ENCODE results near the gene ZMIZ1.
A peak's percentile ranks its signal among the peaks of the same experiment; 100 is the strongest.

Gene ZMIZ1

GRCh38 chr10:79135790-79136189, 67.0 kb downstream of the ZMIZ1 start:
- Histone ChIP-seq H3K36me3 (ENCODE audit: control insufficient read depth in 5 of 5, insufficient read depth in 5 of 5, low read length in 5 of 5) (peaks cover 0 to 34% (median 29%) of the 10 kb centered on the region in 5 donors), H3K27ac (ENCODE audit: low read depth, low read length) (peak overlapping the region; percentile 90), H3K9ac (ENCODE audit: low read length in 5 of 5) (peak overlapping the region in 2 of 5 donors; percentile 64 to 66), H3K27me3 (ENCODE audit: control insufficient read depth in 5 of 5, insufficient read depth in 4 of 5, low read length in 5 of 5) (no peaks in the 10 kb centered on the region), H3K4me3 (ENCODE audit: low read depth in 1 of 5, low read length in 5 of 5) (no peak overlapping the region), H3K9me3 (ENCODE audit: control insufficient read depth in 5 of 5, low read length in 5 of 5) (no peaks in the 10 kb centered on the region), H3K4me1 (ENCODE audit: control insufficient read depth in 5 of 5, insufficient read depth in 5 of 5, low read length in 5 of 5) (peaks cover 24 to 89% (median 79%) of the 10 kb centered on the region in 5 donors)

- Histone ChIP-seq H3K9ac (ENCODE audit: low read length in 5 of 5) (peak overlapping the region in 3 of 5 donors; percentile 28 to 66 (median 64)), H3K27ac (ENCODE audit: low read depth, low read length) (peak overlapping the region; percentile 90), H3K4me1 (ENCODE audit: control insufficient read depth in 5 of 5, insufficient read depth in 5 of 5, low read length in 5 of 5) (peaks cover 24 to 95% (median 81%) of the 10 kb centered on the region in 5 donors), H3K27me3 (ENCODE audit: control insufficient read depth in 5 of 5, insufficient read depth in 4 of 5, low read length in 5 of 5) (no peaks in the 10 kb centered on the region), H3K36me3 (ENCODE audit: control insufficient read depth in 5 of 5, insufficient read depth in 5 of 5, low read length in 5 of 5) (peaks cover 0 to 35% (median 28%) of the 10 kb centered on the region in 5 donors), H3K9me3 (ENCODE audit: control insufficient read depth in 5 of 5, low read length in 5 of 5) (no peaks in the 10 kb centered on the region), H3K4me3 (ENCODE audit: low read depth in 1 of 5, low read length in 5 of 5) (no peak overlapping the region)
Observed at GRCh38 chr10:79136236-79137005, 67.7 kb downstream of the ZMIZ1 start.

- no peaks in the 10 kb centered on the region for H3K9me3 ChIP-seq (ENCODE audit: control insufficient read depth in 5 of 5, low read length in 5 of 5)
- H3K36me3 ChIP-seq (ENCODE audit: control insufficient read depth in 5 of 5, insufficient read depth in 5 of 5, low read length in 5 of 5): peaks cover 0 to 34% (median 24%) of the 10 kb centered on the region in 5 donors
- H3K4me1 ChIP-seq (ENCODE audit: control insufficient read depth in 5 of 5, insufficient read depth in 5 of 5, low read length in 5 of 5): peaks cover 30 to 95% (median 81%) of the 10 kb centered on the region in 5 donors
- peak overlapping the region in 4 of 5 donors; percentile 29 to 66 (median 54) for H3K9ac ChIP-seq (ENCODE audit: low read length in 5 of 5)
- no peaks in the 10 kb centered on the region for H3K27me3 ChIP-seq (ENCODE audit: control insufficient read depth in 5 of 5, insufficient read depth in 4 of 5, low read length in 5 of 5)
- H3K27ac ChIP-seq (ENCODE audit: low read depth, low read length): peak overlapping the region; percentile 90
- H3K4me3 ChIP-seq (ENCODE audit: low read depth in 1 of 5, low read length in 5 of 5): no peak overlapping the region
Observed at GRCh38 chr10:79137300-79137756, 68.6 kb downstream of the ZMIZ1 start.

- peak overlapping the region in 3 of 5 donors; percentile 17 to 66 (median 29) for H3K9ac ChIP-seq (ENCODE audit: low read length in 5 of 5)
- peaks cover 30 to 95% (median 81%) of the 10 kb centered on the region in 5 donors for H3K4me1 ChIP-seq (ENCODE audit: control insufficient read depth in 5 of 5, insufficient read depth in 5 of 5, low read length in 5 of 5)
- H3K27me3 ChIP-seq (ENCODE audit: control insufficient read depth in 5 of 5, insufficient read depth in 4 of 5, low read length in 5 of 5): no peaks in the 10 kb centered on the region
- no peak overlapping the region for H3K4me3 ChIP-seq (ENCODE audit: low read depth in 1 of 5, low read length in 5 of 5)
- peaks cover 0 to 39% (median 29%) of the 10 kb centered on the region in 5 donors for H3K36me3 ChIP-seq (ENCODE audit: control insufficient read depth in 5 of 5, insufficient read depth in 5 of 5, low read length in 5 of 5)
- H3K9me3 ChIP-seq (ENCODE audit: control insufficient read depth in 5 of 5, low read length in 5 of 5): no peaks in the 10 kb centered on the region
- H3K27ac ChIP-seq (ENCODE audit: low read depth, low read length): peak overlapping the region; percentile 90
Observed at GRCh38 chr10:79137826-79138225, 69.1 kb downstream of the ZMIZ1 start.

- H3K27ac ChIP-seq (ENCODE audit: low read depth, low read length): peak overlapping the region; percentile 90
- peak overlapping the region in 2 of 5 donors; percentile 3 to 17 for H3K4me3 ChIP-seq (ENCODE audit: low read depth in 1 of 5, low read length in 5 of 5)
- no peaks in the 10 kb centered on the region for H3K9me3 ChIP-seq (ENCODE audit: control insufficient read depth in 5 of 5, low read length in 5 of 5)
- H3K27me3 ChIP-seq (ENCODE audit: control insufficient read depth in 5 of 5, insufficient read depth in 4 of 5, low read length in 5 of 5): no peaks in the 10 kb centered on the region
- H3K36me3 ChIP-seq (ENCODE audit: control insufficient read depth in 5 of 5, insufficient read depth in 5 of 5, low read length in 5 of 5): peaks cover 0 to 41% (median 36%) of the 10 kb centered on the region in 5 donors
- H3K9ac ChIP-seq (ENCODE audit: low read length in 5 of 5): peak overlapping the region in 3 of 5 donors; percentile 6 to 66 (median 17)
- H3K4me1 ChIP-seq (ENCODE audit: control insufficient read depth in 5 of 5, insufficient read depth in 5 of 5, low read length in 5 of 5): peaks cover 30 to 95% (median 88%) of the 10 kb centered on the region in 5 donors
Observed at GRCh38 chr10:79138449-79139123, 69.8 kb downstream of the ZMIZ1 start.

GRCh38 chr10:79139124-79139835, 70.5 kb downstream of the ZMIZ1 start:
- Histone ChIP-seq H3K9me3 (ENCODE audit: control insufficient read depth in 5 of 5, low read length in 5 of 5) (no peaks in the 10 kb centered on the region), H3K9ac (ENCODE audit: low read length in 5 of 5) (peak overlapping the region in 4 of 5 donors; percentile 6 to 66 (median 54)), H3K4me1 (ENCODE audit: control insufficient read depth in 5 of 5, insufficient read depth in 5 of 5, low read length in 5 of 5) (peaks cover 30 to 95% (median 90%) of the 10 kb centered on the region in 5 donors), H3K36me3 (ENCODE audit: control insufficient read depth in 5 of 5, insufficient read depth in 5 of 5, low read length in 5 of 5) (peaks cover 0 to 48% (median 35%) of the 10 kb centered on the region in 5 donors), H3K27me3 (ENCODE audit: control insufficient read depth in 5 of 5, insufficient read depth in 4 of 5, low read length in 5 of 5) (no peaks in the 10 kb centered on the region), H3K27ac (ENCODE audit: low read depth, low read length) (peak overlapping the region; percentile 90), H3K4me3 (ENCODE audit: low read depth in 1 of 5, low read length in 5 of 5) (peak overlapping the region in 2 of 5 donors; percentile 3 to 17)

- Histone ChIP-seq H3K9me3 (ENCODE audit: control insufficient read depth in 5 of 5, low read length in 5 of 5) (no peaks in the 10 kb centered on the region), H3K27ac (ENCODE audit: low read depth, low read length) (peak overlapping the region; percentile 90), H3K9ac (ENCODE audit: low read length in 5 of 5) (peak overlapping the region in 3 of 5 donors; percentile 11 to 66 (median 63)), H3K4me1 (ENCODE audit: control insufficient read depth in 5 of 5, insufficient read depth in 5 of 5, low read length in 5 of 5) (peaks cover 30 to 99% (median 95%) of the 10 kb centered on the region in 5 donors), H3K4me3 (ENCODE audit: low read depth in 1 of 5, low read length in 5 of 5) (no peak overlapping the region), H3K27me3 (ENCODE audit: control insufficient read depth in 5 of 5, insufficient read depth in 4 of 5, low read length in 5 of 5) (no peaks in the 10 kb centered on the region), H3K36me3 (ENCODE audit: control insufficient read depth in 5 of 5, insufficient read depth in 5 of 5, low read length in 5 of 5) (peaks cover 0 to 50% (median 34%) of the 10 kb centered on the region in 5 donors)
Observed at GRCh38 chr10:79140085-79140793, 71.5 kb downstream of the ZMIZ1 start.

GRCh38 chr10:79140855-79141254, 72.1 kb downstream of the ZMIZ1 start:
- no peak overlapping the region for H3K9ac ChIP-seq (ENCODE audit: low read length in 5 of 5)
- peak overlapping the region; percentile 64 for H3K27ac ChIP-seq (ENCODE audit: low read depth, low read length)
- peaks cover 30 to 99% (median 95%) of the 10 kb centered on the region in 5 donors for H3K4me1 ChIP-seq (ENCODE audit: control insufficient read depth in 5 of 5, insufficient read depth in 5 of 5, low read length in 5 of 5)
- no peaks in the 10 kb centered on the region for H3K9me3 ChIP-seq (ENCODE audit: control insufficient read depth in 5 of 5, low read length in 5 of 5)
- H3K36me3 ChIP-seq (ENCODE audit: control insufficient read depth in 5 of 5, insufficient read depth in 5 of 5, low read length in 5 of 5): peaks cover 0 to 50% (median 34%) of the 10 kb centered on the region in 5 donors
- H3K4me3 ChIP-seq (ENCODE audit: low read depth in 1 of 5, low read length in 5 of 5): no peak overlapping the region
- H3K27me3 ChIP-seq (ENCODE audit: control insufficient read depth in 5 of 5, insufficient read depth in 4 of 5, low read length in 5 of 5): no peaks in the 10 kb centered on the region

GRCh38 chr10:79142064-79142491, 73.3 kb downstream of the ZMIZ1 start:
- Histone ChIP-seq H3K36me3 (ENCODE audit: control insufficient read depth in 5 of 5, insufficient read depth in 5 of 5, low read length in 5 of 5) (peaks cover 0 to 50% (median 34%) of the 10 kb centered on the region in 5 donors), H3K27ac (ENCODE audit: low read depth, low read length) (peak overlapping the region; percentile 64), H3K4me1 (ENCODE audit: control insufficient read depth in 5 of 5, insufficient read depth in 5 of 5, low read length in 5 of 5) (peaks cover 36 to 99% (median 95%) of the 10 kb centered on the region in 5 donors), H3K4me3 (ENCODE audit: low read depth in 1 of 5, low read length in 5 of 5) (no peak overlapping the region), H3K9me3 (ENCODE audit: control insufficient read depth in 5 of 5, low read length in 5 of 5) (no peaks in the 10 kb centered on the region), H3K27me3 (ENCODE audit: control insufficient read depth in 5 of 5, insufficient read depth in 4 of 5, low read length in 5 of 5) (no peaks in the 10 kb centered on the region), H3K9ac (ENCODE audit: low read length in 5 of 5) (peak overlapping the region in 1 of 5 donors; percentile 26)
